Measurements from ENCODE around the gene PPM1A. TPM values are rescaled to one million over a fixed set of nuclear protein-coding genes. Genes with fewer than 3 reads are reported as not detected.

PPM1A gene
- total RNA-seq, 4 donors from 2014 or later: 41.9 to 65.8 (median 44.5) TPM

DNA sequence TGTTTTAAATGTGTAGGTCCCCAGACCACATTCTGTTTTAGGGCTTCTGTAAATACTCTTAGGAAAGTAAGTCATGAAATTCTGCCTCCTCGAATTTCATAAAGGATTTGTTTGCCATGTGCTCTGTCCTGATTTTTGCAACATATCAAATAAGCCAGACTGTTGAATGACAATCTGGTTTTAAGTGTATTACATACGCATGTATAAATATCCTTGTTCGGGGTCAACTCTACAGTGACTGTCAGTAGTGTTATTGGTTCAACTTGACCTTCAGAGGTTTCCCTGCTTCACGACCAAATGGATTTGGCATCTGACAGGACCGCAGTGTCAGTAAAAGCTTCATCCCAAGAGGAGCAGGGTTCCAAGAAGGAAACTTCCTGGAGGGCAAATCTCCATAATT, 52.7 kb downstream of the PPM1A start:
- Histone ChIP-seq H3K9me3 (no peaks in the 10 kb centered on the region), H3K27me3 (no peaks in the 10 kb centered on the region), H3K27ac (no peak overlapping the region), H3K4me3 (replicated peaks in 1 of 3) (no peak overlapping the region), H3K36me3 (no peaks in the 10 kb centered on the region), H3K4me1 (no peaks in the 10 kb centered on the region)
- intact Hi-C loops (cut with DNase I): no loop called here
- no peak for DNase-seq
- TF ChIP-seq POLR2A (IDR thresholded peaks at IDR 0.05): no peak
- TF ChIP-seq, protein P1, sequence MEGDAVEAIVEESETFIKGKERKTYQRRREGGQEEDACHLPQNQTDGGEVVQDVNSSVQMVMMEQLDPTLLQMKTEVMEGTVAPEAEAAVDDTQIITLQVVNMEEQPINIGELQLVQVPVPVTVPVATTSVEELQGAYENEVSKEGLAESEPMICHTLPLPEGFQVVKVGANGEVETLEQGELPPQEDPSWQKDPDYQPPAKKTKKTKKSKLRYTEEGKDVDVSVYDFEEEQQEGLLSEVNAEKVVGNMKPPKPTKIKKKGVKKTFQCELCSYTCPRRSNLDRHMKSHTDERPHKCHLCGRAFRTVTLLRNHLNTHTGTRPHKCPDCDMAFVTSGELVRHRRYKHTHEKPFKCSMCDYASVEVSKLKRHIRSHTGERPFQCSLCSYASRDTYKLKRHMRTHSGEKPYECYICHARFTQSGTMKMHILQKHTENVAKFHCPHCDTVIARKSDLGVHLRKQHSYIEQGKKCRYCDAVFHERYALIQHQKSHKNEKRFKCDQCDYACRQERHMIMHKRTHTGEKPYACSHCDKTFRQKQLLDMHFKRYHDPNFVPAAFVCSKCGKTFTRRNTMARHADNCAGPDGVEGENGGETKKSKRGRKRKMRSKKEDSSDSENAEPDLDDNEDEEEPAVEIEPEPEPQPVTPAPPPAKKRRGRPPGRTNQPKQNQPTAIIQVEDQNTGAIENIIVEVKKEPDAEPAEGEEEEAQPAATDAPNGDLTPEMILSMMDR (IDR thresholded peaks at IDR 0.05): no peak
- 83 to 86% methylated on average over 5 of the region's 5 CpGs for WGBS, 2 donors

DNA sequence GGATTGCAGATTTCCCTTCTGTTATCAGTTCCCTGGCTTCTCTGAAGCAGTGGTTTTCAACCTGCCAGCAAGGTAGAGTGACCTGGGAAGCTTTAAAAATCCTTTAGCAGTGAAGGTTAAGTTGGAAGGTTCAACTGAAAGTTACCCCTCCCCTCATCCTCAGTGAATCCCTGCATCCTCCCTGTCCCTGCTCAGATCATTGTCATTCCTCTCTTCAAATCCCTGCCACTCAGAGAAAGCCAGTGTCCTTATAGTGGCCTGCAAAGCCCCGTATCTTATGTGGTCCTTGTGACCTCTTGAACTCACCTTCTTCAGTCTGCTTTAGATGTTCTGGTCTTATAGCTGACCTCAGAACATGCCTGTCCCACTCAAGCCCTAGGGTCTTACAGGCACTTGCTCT, 53.6 kb downstream of the PPM1A start:
- H3K9me3 ChIP-seq: no peaks in the 10 kb centered on the region
- DNase-seq: no peak
- H3K4me1 ChIP-seq: no peaks in the 10 kb centered on the region
- H3K4me3 ChIP-seq (replicated peaks in 1 of 3): no peak overlapping the region
- no peak overlapping the region for H3K27ac ChIP-seq
- H3K36me3 ChIP-seq: no peaks in the 10 kb centered on the region
- H3K27me3 ChIP-seq: no peaks in the 10 kb centered on the region
- no peak for TF ChIP-seq POLR2A (IDR thresholded peaks at IDR 0.05)
- TF ChIP-seq, protein P1 (IDR thresholded peaks at IDR 0.05): no peak
- whole genome bisulfite sequencing, 2 donors: 48 to 76% methylated on average over 1 of the region's 1 CpG
- intact Hi-C loops (cut with DNase I): no loop called here

DNA sequence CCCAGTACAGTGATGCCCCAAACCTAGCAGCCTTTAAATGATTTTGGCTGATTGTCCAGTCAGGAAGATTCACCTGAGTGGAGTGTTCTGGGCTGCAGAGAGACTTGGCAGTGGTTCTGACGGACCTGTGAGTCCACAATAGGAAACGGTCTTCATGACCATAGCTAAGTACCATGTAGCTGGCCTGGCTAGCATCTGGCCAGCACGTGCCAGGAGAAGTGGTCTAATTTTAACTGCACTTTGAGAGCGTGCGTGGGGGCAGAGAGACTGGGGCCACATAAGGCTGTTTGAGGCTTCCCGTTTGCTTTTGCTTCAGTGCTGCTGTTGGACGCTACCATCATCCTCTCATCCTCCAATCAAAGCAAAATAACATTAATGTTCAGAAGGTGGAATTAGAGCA, 54.7 kb downstream of the PPM1A start:
- Histone ChIP-seq H3K9me3 (no peaks in the 10 kb centered on the region), H3K27me3 (no peaks in the 10 kb centered on the region), H3K36me3 (no peaks in the 10 kb centered on the region), H3K4me3 (replicated peaks in 1 of 3) (no peak overlapping the region), H3K4me1 (no peaks in the 10 kb centered on the region), H3K27ac (no peak overlapping the region)
- DNase-seq: no peak
- intact Hi-C loops (cut with DNase I): no loop called here
- whole genome bisulfite sequencing, 2 donors: 65 to 67% methylated on average over 7 of the region's 7 CpGs
- TF ChIP-seq, protein P1 (IDR thresholded peaks at IDR 0.05): no peak
- TF ChIP-seq POLR2A (IDR thresholded peaks at IDR 0.05): no peak

DNA sequence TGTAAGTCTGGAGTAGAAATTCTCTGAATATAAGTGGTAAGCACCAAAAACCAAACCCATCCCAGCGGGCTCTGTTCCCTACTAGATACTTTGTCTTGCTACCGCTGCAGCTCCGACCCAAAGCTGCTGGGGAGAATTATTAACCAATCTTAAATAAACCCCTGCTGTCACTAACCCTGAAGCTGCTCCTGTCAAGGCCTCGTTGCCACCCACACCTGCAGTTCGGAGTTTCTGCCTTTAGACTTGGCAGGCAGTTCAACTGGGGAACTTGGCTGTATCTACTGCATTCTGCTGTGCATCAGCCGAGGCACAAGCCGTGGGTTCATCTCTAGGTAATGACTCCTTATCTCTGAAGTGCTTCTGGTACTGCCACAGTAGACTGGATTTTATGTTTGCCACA, 55.5 kb downstream of the PPM1A start:
- intact Hi-C loops (cut with DNase I): no loop called here
- no peak overlapping the region for H3K4me3 ChIP-seq (replicated peaks in 1 of 3)
- no peaks in the 10 kb centered on the region for H3K36me3 ChIP-seq
- no peak overlapping the region for H3K27ac ChIP-seq
- TF ChIP-seq POLR2A (IDR thresholded peaks at IDR 0.05): no peak
- TF ChIP-seq, protein P1 (IDR thresholded peaks at IDR 0.05): no peak
- H3K27me3 ChIP-seq: no peaks in the 10 kb centered on the region
- DNase-seq: no peak
- WGBS, 2 donors: 71 to 75% methylated on average over 7 of the region's 7 CpGs
- H3K4me1 ChIP-seq: no peaks in the 10 kb centered on the region
- no peaks in the 10 kb centered on the region for H3K9me3 ChIP-seq

DNA sequence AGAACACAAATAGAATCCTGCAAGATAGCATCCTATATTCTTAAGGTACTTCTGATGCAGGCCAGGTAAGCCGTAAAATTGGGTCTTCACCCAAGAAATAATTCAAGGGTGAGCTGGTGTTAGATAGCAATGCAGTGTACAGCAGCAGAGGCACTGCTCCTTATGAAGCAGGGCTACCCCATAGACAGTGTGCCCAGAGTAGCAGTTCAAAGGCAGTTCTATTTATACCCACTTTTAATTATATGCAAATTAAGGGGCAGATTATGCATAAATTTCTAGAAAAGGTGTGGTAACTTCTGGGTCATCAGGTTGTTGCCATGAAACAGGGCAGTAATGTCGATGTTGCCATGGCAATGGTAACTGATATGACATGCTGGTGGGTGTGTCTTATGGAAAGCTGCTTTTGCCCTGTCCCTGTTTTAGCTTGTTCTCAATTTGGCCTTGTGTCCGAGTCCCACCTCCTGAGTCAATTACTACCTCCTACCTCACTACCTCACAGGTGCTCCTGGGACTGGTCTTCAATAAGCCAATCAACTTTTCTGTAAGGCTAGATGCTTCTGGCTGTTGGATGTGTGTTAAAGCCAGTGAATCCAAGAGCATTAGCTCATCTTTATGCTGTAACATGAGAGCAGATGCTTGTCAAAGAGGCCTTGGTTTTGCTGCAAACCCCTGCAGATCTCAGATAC, 61.0 kb downstream of the PPM1A start:
- WGBS, 2 donors: 87 to 94% methylated on average over 3 of the region's 3 CpGs
- H3K27ac ChIP-seq: no peak overlapping the region
- H3K36me3 ChIP-seq: no peaks in the 10 kb centered on the region
- intact Hi-C loops (cut with DNase I): no loop called here
- no peak for DNase-seq
- H3K4me1 ChIP-seq: no peaks in the 10 kb centered on the region
- no peak overlapping the region for H3K4me3 ChIP-seq (replicated peaks in 1 of 3)
- H3K9me3 ChIP-seq: no peaks in the 10 kb centered on the region
- H3K27me3 ChIP-seq: no peaks in the 10 kb centered on the region
- TF ChIP-seq POLR2A (IDR thresholded peaks at IDR 0.05): no peak
- TF ChIP-seq, protein P1 (IDR thresholded peaks at IDR 0.05): no peak
